Germinal center (tissue), 1 donor: Measurements from ENCODE around the gene MGAT1.
"Not testable (repeated sequence)": the region's sequence is repeated elsewhere in the genome, so short reads cannot be mapped to it uniquely, and the experiment has no call there.

Experiments used
- DNase-seq: peaks from one replicate; pipeline ENCODE4 v3.0.0; 2012; ENCODE audit warnings: mixed read lengths, low spot score

MGAT1 gene

DNA sequence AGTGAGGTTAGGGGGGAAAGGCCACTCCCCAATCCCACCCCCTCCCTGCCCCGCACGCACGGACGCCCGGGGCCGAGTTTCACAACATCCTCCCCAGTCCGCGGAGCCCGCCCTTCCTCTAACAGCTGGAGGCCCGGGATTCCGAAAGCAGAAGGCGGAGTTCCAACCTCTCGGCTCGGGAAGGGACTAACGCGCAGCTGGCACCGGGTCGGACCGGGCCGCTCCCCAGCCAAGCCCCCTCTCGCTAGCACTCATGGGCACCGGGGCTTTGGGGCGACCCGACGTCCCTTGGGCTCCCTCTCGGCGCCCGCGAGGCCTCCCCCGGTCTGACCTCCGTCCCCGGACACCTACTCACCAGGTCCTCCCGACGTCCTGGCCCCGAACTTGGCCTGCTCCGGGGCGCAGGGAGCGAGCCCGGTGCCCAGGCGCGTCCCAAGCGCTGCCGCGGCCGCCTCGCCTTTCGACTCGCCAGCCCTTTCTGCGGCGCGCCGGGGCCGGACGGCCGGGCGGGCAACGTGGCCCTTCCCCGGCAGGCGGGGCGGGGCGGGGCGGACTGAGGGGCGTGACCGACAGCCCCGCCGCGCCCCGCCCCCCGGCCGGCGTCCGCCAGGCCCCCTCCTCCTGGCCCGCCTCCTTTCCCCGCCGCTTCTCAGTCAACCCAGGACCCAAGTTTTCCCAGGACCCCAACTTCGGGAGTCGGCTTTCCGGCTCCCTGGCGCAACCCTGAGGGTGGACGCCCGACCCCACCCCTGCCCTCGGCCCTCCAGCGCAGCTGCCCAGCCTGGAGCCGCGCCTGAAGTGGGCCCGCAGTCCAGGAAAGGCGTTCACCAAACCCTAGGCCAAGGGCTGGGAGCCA, at the start of gene MGAT1:
Gene MGAT1 (minus strand): TSS at position 482 of the 856 bp plus-strand sequence. CDS start 9,835 bp downstream, outside the sequence.
- DNase-seq = peak; percentile 92

DNA sequence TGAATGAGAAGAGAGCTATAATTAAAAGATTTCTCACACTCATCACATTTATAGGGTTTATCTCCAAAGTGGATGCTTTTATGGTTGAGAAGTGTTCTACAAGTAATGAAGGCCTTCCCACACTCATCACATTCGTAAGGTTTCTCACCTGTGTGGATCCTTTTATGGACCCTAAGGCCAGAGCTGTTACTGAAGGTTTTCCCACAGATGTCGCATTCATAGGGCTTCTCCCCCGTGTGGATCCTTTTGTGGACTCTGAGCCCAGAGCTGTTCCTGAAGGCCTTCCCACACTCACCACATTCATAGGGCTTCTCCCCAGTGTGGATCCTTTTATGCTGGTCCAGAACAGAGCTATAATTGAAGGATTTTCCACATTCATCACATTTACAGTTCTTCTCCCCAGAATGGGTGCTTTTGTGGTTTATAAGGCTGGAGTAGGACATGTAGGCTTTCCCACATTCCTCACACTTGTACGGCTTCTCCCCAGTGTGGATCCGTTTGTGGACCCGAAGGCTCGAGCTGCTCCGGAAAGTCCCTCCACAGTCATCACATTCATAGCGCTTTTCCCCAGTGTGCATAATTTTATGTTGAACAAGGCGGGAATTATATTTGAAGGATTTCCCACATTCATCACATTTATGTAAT, 48.0 kb upstream of the MGAT1 start:
- no peak for DNase-seq

DNA sequence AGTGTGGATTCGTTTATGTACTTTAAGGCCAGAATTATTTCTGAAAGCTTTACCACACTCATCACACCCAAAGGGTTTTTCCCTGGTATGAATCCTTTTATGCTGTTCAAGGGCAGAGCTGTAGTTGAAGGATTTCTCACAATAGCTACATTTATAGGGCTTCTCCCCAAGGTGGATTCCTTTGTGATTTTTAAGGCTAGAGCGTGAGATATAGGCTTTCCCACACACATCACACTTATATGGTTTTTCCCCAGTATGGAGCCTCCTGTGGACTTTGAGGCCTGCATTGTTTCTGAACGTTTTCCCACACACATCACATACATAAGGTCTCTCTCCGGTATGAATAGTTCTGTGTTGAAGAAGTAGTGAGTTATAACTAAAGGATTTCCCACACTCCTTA, 47.2 kb upstream of the MGAT1 start:
- DNase-seq = no peak

DNA sequence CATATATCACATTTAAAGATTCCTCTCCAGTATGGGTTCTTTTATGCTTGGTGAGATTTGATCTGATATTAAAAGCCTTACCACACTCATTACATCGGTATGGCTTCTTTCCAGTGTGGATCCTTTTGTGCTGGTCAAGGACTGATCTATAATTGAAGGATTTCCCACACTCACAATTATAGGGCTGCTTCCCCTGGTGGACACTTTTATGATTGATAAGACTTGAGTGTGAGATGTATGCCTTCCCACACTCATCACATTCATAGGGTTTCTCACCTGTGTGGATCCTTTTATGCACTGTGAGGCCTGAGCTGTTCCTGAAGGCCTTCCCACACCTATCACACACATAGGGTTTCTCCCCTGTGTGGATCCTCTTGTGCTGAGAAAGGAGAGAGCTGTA, 46.3 kb upstream of the MGAT1 start:
- no peak for DNase-seq

DNA sequence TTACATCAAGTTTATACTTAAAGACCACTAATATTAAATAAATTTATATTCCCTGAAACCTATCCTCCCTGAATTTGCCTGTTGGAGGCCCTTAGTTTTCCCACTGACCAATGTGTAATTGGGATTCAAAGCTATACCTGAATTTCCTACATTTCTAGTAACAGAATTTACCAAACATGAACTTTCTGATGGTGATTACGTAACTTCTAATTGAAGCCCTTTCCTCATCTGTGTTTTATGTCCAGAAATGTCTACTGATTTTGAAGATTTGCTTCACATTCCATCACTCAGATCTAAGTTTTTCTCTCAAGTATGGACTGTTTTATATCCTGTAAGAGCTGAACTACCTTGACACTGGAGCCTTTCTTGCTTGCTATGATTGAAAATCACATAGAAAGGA, 45.7 kb upstream of the MGAT1 start:
- no peak for DNase-seq

DNA sequence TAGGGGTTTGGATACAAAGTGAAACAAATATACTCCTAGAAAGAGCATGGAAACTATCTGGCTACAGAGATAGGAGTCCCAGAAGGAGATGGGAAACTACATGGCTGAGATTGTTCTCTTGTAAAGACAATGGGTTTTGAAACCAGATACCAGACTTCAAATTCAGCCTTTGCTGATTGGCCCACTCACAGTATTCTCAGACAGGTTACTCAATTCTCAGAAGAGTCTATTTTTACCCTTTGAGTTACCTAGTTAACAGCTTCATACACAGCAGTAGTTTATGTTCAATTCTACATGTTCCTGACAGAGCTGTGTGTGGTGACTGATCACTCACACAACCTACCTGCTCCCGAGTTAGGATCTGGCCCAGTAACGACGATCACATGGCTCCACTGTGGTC, 44.4 kb upstream of the MGAT1 start:
- DNase-seq = no peak

DNA sequence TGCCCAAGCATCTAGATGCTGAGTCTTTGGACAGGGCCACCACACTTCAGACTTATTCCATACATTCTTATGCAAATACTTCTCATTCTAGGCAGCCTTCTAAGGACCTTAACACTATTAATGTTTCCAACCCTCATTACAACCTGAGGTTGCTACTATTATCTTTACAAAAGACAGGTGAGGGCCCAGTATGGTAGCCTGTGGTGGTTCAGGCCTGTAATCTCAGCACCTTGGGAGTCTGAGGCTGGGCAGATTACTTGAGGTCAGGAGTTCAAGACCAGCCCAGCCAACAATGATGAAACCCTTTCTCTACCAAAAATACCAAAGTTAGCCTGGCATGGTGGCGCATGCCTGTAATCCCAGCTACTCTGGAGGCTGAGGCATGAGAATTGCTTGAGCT, 42.3 kb upstream of the MGAT1 start:
- DNase-seq = no peak

DNA sequence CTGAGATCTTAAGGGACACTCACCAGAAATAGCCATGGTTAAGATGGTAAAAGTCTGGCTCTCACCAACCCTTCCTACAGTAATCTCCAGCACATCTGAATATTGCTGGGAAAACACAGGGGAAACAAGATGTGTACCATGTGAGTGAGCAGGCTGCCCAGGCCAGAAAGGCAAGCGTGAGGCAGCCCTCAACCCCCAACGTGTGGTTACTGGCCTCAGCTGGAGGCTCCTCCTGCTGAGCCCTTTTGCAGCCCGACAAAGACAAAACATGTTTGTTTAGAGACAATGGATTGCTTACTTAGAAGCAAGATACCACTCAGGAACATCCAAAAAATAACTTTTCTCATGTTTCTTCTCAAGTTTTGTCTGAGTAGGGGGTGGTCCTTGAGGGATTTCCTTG, 41.8 kb upstream of the MGAT1 start:
- DNase-seq = no peak

DNA sequence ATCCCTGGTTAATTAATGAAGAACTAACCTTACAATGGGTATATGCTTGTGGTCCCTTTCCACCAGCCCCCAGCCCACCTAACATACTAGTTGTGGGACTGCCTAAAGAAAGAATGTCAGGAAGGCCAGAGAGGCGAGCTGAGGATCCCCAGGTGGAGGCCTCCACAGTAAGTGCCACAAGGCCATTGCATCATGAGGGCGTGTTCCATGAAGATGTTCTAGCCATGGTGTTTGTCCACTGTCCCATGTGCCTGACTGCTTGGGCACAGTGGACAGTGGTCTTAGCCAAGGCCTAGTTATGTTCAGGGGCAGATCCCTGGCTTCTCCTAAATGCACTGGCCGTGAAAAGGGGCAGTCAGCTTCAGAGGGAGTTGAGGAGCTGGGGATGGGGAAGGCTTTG, 37.3 kb upstream of the MGAT1 start:
- DNase-seq = no peak

DNA sequence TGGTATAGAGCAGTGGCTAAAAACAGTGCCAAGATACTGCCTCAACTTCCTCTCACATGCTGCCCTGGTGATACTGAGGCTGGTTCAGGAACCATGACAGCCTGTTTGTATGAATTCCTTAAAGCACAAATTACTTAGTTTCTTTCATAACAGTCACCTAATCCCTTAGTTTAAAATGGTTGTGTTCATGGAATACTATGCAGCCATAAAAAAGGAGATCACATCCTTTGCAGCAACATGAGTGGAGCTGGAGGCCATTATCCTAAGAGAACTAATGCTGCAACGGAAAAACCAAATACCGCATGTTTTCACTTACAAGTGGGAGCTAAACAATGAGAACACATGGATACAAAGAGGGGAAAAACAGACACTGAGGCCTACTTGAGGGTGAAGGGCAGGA, 36.6 kb upstream of the MGAT1 start:
- no peak for DNase-seq

DNA sequence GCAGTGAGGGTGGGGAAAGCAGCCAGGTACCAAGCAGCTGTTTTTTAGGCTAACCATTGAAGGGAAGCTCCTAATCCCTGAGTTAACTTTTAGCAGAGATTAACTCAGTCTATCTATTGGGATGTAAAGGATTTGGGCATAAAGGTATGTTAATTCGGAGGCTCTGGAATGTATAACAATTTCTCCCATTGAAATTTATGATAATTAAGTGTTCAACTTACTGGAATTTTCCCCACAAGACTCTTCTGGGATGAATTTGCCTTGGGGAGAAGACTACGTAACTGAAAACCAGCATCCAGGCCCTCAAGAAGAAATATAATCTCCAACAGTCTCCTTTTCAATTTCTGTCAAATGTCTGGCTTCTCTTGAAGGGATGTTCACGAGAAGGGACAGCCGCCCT, 34.9 kb upstream of the MGAT1 start:
- no peak for DNase-seq

DNA sequence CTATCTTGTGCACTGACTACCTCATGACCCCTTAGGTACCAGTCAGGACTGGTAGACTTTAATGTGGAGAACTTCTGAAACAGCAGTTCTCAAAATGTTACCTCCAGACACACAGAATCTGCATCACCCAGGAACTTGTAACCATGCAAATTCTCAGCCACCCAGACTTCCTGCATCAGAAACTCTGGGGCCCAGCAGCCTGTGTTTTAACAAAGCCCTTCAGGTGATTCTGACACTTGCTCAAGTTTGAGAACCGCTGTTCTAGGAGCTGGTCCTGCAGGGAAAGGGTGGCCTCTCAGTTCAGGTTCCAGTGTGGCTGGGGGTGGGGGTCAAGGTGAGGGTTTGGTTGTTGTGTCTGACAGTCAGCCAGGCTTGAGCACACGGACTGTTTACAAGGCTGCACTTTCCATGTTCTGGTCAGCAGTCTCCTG, 30.0 kb upstream of the MGAT1 start:
- DNase-seq = peak; percentile 83

DNA sequence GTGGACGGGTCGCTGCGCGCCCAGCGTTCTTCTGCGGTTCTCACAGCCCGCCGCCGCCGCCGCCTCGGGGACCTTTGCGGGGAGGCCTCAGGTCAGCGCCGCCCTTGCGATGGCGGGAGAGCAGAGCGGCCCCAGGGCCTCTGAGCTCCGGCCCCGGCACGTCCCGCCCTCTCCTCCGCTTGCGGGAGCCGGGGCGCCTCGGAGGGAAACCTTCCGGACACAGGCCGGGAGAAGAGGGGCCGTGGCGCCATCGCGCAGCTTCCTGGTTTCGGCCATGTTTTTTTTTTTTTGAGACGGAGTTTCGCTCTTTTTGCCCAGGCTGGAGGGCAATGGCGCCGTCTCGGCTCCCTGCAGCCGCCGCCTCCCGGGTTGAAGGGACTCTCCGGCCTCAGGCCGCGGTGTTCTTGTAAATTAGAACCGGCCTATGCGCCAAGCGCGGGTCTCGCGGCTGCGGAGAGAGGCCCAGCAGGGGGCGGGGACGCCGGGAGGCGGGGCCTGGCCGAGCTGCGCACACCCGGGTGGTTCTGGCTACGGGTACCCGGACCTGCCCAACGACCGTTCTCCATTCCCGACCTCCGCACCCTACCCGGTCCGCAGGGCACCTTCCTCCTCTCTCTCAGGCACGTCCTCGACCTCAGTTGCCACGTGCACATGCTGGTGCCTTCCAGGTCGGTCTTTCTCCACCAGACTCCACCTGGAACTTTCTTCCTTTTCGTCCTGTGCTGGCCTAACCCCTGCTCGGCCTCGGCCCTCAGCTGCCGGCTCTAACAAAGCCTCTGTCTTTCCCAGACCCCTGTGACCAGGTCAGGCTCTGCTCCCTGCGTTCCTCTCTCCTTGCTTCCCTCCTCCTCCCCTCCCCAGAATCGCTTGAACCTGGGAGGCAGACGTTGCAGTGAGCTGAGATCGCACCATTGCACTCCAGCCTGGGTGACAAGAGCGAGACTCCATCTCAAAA, 28.8 kb upstream of the MGAT1 start:
- peak; percentile 90 for DNase-seq

DNA sequence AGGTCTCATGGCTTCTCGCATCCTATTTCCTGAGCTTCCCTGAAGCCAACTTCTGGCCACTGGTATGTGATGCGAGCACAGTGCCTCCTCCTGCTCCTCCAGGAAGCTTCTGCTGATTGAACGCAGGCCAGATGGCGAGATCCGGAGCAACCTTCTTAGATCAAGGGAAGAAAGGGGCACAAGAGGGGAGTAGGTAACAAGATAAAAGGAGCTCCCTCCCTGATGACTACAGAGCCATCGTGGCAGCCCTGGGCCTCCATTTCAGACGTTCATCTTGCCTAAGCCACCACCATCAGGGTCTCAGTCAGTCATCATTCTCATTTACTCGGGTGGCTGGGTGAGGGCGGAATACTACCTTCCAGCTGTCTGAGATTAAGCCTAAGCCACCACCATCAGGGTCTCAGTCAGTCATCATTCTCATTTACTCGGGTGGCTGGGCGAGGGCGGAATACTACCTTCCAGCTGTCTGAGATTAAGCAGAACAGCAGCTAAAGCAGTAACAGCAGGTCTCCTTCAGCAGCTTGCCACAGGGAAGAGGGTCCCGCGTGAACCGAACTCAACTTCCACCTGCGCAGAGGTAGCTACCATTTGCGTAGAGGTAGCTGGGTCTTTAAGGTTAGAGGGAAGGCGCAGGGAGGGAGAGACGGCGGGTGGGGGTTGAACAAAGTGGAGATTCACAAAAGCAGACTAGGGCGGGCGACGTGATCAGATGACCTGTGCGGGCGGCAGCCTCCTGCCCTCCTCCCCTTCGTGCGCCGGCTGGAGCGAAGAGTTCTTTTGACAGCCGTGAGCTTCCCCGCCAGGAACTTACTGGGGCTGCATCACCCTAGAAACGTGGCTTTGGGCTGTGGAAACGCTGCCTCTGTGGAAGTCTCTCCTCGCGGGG, 27.9 kb upstream of the MGAT1 start:
- DNase-seq = peak; percentile 61

DNA sequence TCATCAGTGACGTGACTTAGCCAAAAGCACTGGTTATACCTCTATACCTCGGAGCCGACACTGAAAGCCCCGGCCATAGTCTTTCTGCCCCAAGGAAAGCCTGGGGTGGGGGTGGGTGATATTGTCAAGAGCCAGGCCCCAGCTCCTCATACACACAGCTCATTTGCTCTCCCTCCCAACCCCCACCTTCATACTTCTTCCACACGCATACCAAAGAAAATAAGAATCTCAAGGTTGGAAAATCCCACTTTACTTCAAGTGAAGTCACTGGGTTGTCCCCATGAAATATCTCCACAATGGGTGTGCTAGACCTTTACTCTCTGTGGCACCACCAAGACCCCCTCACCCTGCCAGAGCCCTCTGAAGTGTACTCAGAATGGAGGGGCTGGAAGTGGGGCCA, 27.1 kb upstream of the MGAT1 start:
- DNase-seq = no peak

DNA sequence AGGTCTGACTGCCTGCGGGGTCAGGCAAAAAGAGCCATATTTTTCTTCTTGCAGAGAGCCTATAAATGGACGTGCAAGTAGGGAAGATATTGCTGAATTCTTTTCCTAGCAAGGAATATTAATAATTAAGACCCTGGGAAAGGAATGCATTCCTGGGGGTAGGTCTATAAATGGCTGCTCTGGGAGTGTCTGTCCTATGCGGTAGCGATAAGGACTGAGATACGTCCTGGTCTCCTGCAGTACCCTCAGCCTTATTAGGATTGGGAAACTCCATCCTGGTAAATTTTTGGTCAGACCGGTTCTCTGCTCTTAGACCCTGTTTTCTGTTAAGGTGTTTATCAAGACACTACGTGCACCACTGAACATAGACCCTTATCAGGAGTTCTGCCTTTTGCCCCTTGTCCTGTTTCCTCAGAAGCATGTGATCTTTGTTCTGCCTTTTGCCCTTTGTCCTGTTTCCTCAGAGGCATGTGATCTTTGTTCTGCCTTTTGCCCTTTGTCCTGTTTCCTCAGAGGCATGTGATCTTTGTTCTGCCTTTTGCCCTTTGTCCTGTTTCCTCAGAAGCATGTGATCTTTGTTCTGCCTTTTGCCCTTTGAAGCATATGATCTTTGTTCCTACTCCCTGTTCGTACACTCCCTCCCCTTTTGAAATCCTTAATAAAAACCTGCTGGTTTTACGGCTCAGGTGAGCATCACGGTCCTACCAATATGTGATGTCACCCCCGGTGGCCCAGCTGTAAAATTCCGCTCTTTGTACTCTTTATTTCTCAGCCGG, 26.3 kb upstream of the MGAT1 start:
- DNase-seq = not testable (repeated sequence)

DNA sequence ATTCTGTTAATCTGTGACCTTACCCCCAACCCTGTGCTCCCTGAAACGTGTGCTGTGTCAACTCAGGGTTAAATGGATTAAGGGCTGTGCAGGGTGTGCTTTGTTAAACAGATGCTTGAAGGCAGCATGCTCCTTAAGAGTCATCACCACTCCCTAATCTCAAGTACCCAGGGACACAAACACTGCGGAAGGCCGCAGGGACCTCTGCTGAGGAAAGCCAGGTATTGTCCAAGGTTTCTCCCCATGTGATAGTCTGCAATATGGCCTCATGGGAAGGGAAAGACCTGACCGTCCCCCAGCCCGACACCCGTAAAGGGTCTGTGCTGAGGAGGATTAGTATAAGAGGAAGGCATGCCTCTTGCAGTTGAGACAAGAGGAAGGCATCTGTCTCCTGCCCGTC, 24.8 kb upstream of the MGAT1 start:
- DNase-seq = not testable (repeated sequence)

DNA sequence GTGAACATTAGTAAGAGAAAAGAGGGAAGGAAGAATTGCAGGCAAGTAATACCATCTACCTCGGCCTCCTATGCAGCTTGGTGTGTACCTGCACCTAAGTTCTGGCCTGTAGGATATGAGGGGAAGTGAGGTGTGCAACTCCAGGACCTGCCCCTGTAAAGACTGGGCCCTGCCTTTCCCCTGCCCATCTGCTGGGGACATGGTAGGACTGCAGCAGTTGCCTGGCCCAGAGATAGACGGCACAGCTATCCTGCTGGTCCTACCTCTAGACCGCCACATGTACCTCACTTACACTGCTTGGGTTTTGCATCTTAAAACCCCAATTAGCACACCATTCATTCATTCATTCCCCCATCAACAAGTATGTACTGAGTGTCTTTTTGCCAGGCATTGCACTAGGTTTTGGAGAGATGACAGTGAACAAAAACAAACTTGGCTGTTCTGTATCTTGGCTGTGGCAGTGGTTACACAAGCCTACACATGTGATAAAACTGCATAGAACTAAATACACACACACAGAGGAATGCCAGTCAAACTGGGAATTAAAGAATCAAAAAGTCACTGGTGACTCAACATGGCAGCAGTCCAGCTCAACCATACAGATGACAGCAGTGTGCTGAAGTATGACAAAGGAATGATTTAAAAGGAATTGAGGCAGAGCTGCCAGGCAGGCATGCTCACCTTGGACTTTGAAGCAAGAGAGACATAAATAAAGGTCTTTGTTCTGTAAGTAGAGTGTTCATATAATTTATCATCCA, 23.3 kb upstream of the MGAT1 start:
- DNase-seq = no peak

DNA sequence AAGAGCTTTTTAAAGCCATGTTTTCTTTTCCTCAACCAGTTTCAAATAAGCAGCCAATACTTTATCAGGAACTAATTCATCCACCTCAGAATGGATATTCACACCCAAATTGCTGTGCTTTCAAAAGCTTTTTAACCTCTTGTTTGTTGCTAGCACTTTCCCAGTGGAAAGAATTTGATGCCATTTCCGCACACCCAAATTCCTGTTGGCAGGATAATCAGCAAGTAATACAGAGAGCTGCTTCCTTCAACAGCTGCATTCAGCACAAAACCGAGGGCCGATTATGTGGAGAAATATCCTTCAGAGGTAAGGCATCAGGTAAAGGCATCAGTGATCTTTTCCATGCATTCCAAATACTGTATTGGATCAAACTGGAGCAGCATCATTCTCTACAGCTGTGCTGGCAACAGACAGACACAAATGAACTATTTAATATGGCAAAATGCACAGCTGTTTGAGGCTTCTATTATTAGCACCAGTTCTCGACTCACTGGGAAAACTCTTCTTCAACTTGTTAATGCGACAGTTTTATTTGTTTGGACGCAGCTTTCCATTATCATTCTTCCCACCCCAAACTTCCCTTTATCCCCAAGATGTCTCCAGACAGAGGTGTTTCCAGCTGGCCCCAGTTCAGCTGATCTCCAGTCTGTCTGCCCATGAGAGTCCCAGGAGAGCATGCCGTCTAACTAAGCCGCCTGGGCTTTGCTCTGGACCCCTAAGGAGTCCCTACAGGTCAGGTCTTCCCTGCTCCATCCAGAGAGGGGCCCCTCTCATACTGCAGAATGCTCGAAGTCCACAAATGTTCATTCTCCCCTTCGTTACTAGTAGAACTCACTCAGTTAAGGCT, 22.2 kb upstream of the MGAT1 start:
- DNase-seq = no peak
